OCI-LY7 (cell line): ENCODE results near the gene ZBTB16. TPM values are rescaled to one million over a fixed set of nuclear protein-coding genes. Genes with fewer than 3 reads are reported as not detected.

Source experiments
- BruUV-seq: library from RNA; stranded (reverse); fragments of 400-500 nt; replicated peaks from 2 replicates; lab custom pipeline; 2021; lab: Mats Ljungman, UMichigan
- CTCF ChIA-PET: fragments of 300-600 bp; sonication (Branson Sonifier 250); formaldehyde crosslinking; loops from one replicate; lab custom pipeline; 2022; ENCODE audit warnings: antibody characterized with exemption; ENCODE audit not compliant: unreplicated experiment; lab: Charles Lee
- POLR2A ChIA-PET: fragments of 300-600 bp; sonication (Branson Sonifier 250); formaldehyde crosslinking; loops from one replicate; lab custom pipeline; 2022; ENCODE audit warnings: antibody characterized with exemption; lab: Charles Lee
- DNase-seq: peaks from one replicate; pipeline ENCODE4 v3.0.0-alpha.2; 2015; ENCODE audit warnings: low spot score
- H2AFZ ChIP-seq: fragments of 200-600 bp; sonication (generic), shearing (Covaris generic); 2 replicates; pipeline ENCODE4 v1.6.1; 2014; ENCODE audit warnings: mild to moderate bottlenecking, antibody characterized with exemption, low read length, moderate library complexity
- H3K27ac ChIP-seq: fragments of 200-600 bp; sonication (generic); 2 replicates; pipeline ENCODE4 v1.5.1; 2014; ENCODE audit warnings: mixed run types, low read depth, mild to moderate bottlenecking, moderate library complexity, low read length, inconsistent platforms; ENCODE audit not compliant: poor library complexity, severe bottlenecking
- H3K36me3 ChIP-seq: fragments of 200-600 bp; sonication (generic); 2 replicates; pipeline ENCODE4 v1.6.1; 2014; ENCODE audit warnings: mild to moderate bottlenecking, antibody characterized with exemption, low read length, moderate library complexity, mixed read lengths; ENCODE audit not compliant: insufficient read depth
- H3K4me1 ChIP-seq: fragments of 200-600 bp; sonication (generic); 2 replicates; pipeline ENCODE4 v1.5.1; 2014; ENCODE audit warnings: mild to moderate bottlenecking, low read length; ENCODE audit not compliant: insufficient read depth, poor library complexity, severe bottlenecking
- H3K4me2 ChIP-seq: fragments of 200-600 bp; sonication (generic); 2 replicates; pipeline ENCODE4 v1.6.1; 2014; ENCODE audit warnings: mild to moderate bottlenecking, low read length
- H3K4me3 ChIP-seq: fragments of 200-600 bp; sonication (generic); 2 replicates; pipeline ENCODE4 v1.5.1; 2014; ENCODE audit warnings: mild to moderate bottlenecking, low read depth, low read length; ENCODE audit not compliant: poor library complexity, severe bottlenecking
- H3K79me2 ChIP-seq: fragments of 200-600 bp; sonication (generic); 2 replicates; pipeline ENCODE4 v1.6.1; 2016; ENCODE audit warnings: low read depth, mild to moderate bottlenecking, low read length, moderate library complexity, mixed read lengths; ENCODE audit not compliant: insufficient read depth
- H3K9me2 ChIP-seq: fragments of 200-600 bp; sonication (generic); 2 replicates; pipeline ENCODE4 v1.6.1; 2016; ENCODE audit warnings: mild to moderate bottlenecking, low read length, mixed read lengths; ENCODE audit not compliant: insufficient read depth
- H3K9me3 ChIP-seq: fragments of 200-600 bp; sonication (generic); 2 replicates; pipeline ENCODE4 v1.6.1; 2014; ENCODE audit warnings: mild to moderate bottlenecking, mixed run types, low read length, mixed read lengths
- H4K20me1 ChIP-seq: fragments of 200-600 bp; sonication (generic); 2 replicates; pipeline ENCODE4 v1.6.1; 2014; ENCODE audit warnings: mild to moderate bottlenecking, antibody characterized with exemption, low read length, moderate library complexity, mixed read lengths; ENCODE audit not compliant: insufficient read depth
- EZH2phosphoT487 ChIP-seq: fragments of 200-600 bp; sonication (generic); IDR thresholded peaks from 2 replicates; pipeline ENCODE4 v1.6.1; 2018; ENCODE audit warnings: low read depth, borderline replicate concordance, mild to moderate bottlenecking, mixed run types, antibody characterized with exemption, low read length, moderate library complexity, mixed read lengths
- intact Hi-C: fragments of 100-400 bp; cut with micrococcal nuclease; formaldehyde crosslinking; loops from one replicate; pipeline ENCODE4 v1.10.0; 2022; ENCODE audit not compliant: unreplicated experiment
- total RNA-seq, 2 experiments: library from RNA; depleted of rRNA in 1 of 2; stranded (reverse); fragments of >200 nt in 1 of 2; shearing (Covaris generic) in 1 of 2; gene quantifications; 2 replicates each; pipeline ENCODE4 v1.2.3, GENCODE V29; 2014 to 2022
- TF ChIP-seq, protein P1 (sequence below): fragments of 200-600 bp; sonication (generic); conservative IDR thresholded peaks from 2 replicates; pipeline ENCODE4 v1.5.1; 2014; ENCODE audit warnings: mild to moderate bottlenecking, antibody characterized with exemption, low read length, moderate library complexity, mixed read lengths

ZBTB16 gene
- total RNA-seq, 2 experiments from 2014 or later: not detected

DNA sequence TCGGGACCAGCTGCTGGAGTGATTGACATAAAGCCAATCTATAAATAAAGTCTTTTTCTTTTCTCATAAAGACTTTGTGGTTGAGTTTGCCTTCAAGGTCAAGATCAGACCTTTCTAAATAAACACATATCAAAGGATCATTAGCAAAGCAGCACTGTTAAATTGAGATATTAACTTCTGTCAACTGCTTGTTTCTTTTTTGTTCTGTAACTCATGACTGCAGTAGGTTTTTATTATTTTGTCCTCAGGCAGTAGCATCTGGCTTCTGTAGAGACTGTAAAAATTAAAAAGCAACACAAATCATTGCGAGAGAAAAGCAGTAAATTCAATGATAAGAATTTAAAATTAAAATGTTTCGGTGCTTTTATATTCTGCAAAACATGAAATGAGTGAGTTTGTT, 159.0 kb downstream of the ZBTB16 start:
- intact Hi-C loops: no loop called here
- no TSS peak for BruUV-seq
- Histone ChIP-seq H3K79me2 (no peaks in the 10 kb centered on the region), H3K9me2 (no peaks in the 10 kb centered on the region), H3K9me3 (no peaks in the 10 kb centered on the region), H3K27ac (no peak overlapping the region), H3K4me1 (no peaks in the 10 kb centered on the region), H3K4me2 (no peak overlapping the region), H2AFZ (no peak overlapping the region), H4K20me1 (no peaks in the 10 kb centered on the region), H3K36me3 (no peaks in the 10 kb centered on the region), H3K4me3 (no peak overlapping the region)
- DNase-seq: no peak
- TF ChIP-seq EZH2phosphoT487: no peak
- TF ChIP-seq, protein P1, sequence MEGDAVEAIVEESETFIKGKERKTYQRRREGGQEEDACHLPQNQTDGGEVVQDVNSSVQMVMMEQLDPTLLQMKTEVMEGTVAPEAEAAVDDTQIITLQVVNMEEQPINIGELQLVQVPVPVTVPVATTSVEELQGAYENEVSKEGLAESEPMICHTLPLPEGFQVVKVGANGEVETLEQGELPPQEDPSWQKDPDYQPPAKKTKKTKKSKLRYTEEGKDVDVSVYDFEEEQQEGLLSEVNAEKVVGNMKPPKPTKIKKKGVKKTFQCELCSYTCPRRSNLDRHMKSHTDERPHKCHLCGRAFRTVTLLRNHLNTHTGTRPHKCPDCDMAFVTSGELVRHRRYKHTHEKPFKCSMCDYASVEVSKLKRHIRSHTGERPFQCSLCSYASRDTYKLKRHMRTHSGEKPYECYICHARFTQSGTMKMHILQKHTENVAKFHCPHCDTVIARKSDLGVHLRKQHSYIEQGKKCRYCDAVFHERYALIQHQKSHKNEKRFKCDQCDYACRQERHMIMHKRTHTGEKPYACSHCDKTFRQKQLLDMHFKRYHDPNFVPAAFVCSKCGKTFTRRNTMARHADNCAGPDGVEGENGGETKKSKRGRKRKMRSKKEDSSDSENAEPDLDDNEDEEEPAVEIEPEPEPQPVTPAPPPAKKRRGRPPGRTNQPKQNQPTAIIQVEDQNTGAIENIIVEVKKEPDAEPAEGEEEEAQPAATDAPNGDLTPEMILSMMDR: no peak
- ChIA-PET POLR2A (no interaction called here), CTCF (no interaction called here)

DNA sequence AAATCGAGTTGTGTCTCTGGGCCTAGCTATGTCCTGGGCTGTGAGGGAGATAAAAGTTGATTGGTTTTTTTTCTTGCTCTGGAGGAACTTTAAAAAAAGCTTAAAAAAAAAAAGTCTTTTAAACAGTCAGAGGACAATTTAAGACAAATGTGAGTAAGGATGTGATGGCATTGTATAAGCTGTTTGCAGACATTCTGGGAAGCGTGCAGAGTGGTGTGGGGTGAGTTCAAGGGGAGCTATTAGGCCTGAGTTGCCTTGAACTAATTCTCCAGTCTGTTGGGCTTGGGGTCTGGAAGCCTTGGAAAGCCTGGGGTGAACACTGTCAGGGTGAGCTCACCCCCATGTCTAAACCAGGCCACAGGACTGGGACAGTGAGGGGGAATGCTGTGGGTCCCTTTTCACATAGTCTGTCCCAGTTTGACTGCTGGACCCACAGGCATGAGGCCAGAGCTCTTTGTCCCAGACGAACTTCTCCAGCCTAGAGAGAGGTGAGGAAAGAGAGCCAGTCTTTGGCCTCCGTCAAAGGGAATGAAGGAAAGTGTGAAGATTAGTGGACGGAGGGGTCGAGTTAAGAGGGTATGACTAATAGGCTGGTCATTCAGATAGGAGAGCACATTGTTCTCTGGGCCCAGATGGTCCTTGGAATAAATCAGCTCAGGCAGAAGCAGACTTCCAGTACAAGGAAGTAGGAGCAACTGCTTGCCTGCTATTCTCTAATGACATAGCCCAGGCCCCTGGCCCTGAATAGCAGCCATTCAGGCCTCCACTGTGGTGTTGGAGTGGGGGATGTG, 160.2 kb downstream of the ZBTB16 start:
- no peaks in the 10 kb centered on the region for H3K4me1 ChIP-seq
- no peak for TF ChIP-seq EZH2phosphoT487
- TF ChIP-seq, protein P1: no peak
- CTCF ChIA-PET: no interaction called here
- no peak for DNase-seq
- POLR2A ChIA-PET: interaction anchor here (0.6 kb wide), 1 partner anchor 126 kb away, joined by 3 read pairs; no protein-coding TSS in a partner anchor
- intact Hi-C loops: no loop called here
- no peak overlapping the region for H3K4me2 ChIP-seq
- H3K9me3 ChIP-seq: no peaks in the 10 kb centered on the region
- no peak overlapping the region for H3K4me3 ChIP-seq
- H3K9me2 ChIP-seq: no peaks in the 10 kb centered on the region
- no peaks in the 10 kb centered on the region for H4K20me1 ChIP-seq
- H3K36me3 ChIP-seq: no peaks in the 10 kb centered on the region
- H3K27ac ChIP-seq: no peak overlapping the region
- no TSS peak for BruUV-seq
- no peak overlapping the region for H2AFZ ChIP-seq
- no peaks in the 10 kb centered on the region for H3K79me2 ChIP-seq

DNA sequence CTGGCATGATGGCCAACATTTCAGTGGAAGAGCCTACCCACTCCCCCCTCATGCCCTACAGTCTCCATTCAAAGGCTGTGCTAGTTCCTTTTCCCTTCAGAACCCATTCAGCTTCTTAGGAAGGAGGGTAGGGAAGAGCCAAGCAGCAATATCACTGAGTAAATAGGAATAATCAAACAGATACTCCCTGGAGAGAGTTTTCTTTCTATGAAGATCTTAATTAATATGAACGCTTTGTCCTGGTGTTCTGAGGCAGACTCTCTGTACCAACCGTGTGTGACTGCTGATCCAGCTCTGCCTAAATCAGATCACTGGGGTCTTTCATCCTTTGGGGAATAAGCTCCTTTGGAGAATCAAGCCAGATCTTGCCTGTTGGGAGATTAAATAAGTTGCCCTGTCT, 161.5 kb downstream of the ZBTB16 start:
- Histone ChIP-seq H4K20me1 (no peaks in the 10 kb centered on the region), H3K79me2 (no peaks in the 10 kb centered on the region), H2AFZ (no peak overlapping the region), H3K9me2 (no peaks in the 10 kb centered on the region), H3K4me2 (no peak overlapping the region), H3K9me3 (no peaks in the 10 kb centered on the region), H3K36me3 (no peaks in the 10 kb centered on the region), H3K4me3 (no peak overlapping the region), H3K27ac (no peak overlapping the region), H3K4me1 (no peaks in the 10 kb centered on the region)
- intact Hi-C loops: no loop called here
- no peak for TF ChIP-seq EZH2phosphoT487
- TF ChIP-seq, protein P1: no peak
- CTCF ChIA-PET: no interaction called here
- BruUV-seq: no TSS peak
- POLR2A ChIA-PET: no interaction called here
- DNase-seq: no peak
